GF-D8 (cell line): Measurements from ENCODE around the gene LOXL4.

Experiments used
- DNase-seq: peaks from one replicate; lab custom pipeline; 2025; lab: John Stamatoyannopoulos, UW

LOXL4 gene

GRCh38 chr10:98295401-98295811 lies 27.4 kb upstream of the LOXL4 start:
- DNase-seq, result no peak

DNA sequence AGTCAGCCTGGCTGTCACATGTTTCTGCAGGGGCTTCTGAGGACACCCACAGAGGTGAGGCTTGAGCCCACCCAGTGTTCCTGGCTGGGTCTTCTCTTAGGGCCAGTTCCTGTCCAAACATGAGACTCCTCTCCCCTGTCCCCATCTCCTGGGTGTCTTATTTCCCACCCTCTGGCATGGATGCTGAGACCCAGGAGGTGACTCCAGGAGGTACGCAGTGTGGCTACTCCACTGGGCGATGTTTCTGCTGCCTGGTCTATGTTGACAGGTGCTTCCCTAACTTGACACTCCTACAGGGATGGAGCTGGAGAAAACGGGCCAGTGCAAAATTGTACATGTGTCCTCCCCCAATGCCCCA lies 26.3 kb upstream of the LOXL4 start:
- DNase-seq, result no peak

DNA sequence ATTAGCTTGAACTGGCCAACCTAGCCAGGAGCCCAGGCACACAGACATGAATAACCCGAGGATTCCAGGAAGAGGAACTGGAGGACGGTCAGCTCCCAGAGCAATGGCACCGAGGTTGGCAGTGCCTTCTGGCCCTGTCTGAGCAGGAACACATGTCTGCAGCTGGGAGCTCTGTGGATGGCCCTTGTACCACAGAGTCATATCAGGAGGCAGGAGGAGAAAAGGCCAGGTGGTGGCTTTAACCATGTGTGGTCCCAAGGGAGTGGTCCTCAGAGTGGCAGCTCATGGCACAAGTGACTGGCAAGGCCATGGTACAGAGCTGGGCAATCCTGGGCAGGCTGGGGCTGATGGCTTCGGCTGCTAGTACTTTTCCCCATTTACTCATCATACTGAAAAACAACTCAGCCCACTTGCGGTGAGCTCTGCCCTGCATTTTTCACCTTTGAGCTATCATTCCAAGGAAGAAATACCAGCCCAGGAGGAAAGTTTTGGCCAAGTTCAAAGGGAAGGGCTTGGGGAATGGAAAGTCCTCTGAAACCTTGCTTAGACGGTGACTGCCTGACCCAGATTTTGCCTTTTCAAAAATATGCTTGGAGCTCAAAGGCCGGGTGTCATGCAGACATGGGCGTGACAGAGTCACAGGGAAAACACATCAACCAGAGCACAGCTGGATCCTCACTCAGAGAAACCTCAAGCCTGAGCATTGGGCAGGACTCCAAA lies 25.7 kb upstream of the LOXL4 start:
- no peak for DNase-seq

- no peak for DNase-seq
Observed at GRCh38 chr10:98292971-98293370, 25.0 kb upstream of the LOXL4 start.

DNA sequence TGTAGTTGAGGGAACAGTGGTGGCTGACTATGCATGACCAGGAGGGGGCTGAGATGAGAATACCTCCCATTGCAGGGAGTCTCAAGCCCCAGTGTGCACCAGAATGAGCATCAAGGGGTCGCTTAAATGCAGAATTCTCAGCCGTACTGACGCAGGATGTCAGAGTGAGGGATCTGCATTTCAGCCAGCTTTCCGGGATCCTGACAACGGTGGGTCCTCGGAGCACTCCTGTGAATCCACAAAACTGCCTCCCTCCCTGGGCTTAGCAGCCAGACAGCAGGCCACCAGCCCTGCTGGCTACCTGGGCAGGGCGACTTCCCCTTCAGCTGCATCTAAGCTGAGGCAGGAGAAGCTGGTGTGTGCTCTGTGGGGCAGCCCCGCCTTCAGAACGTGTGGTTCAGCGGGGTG lies 21.8 kb upstream of the LOXL4 start:
- DNase-seq, result no peak

- no peak for DNase-seq
Observed at GRCh38 chr10:98287321-98287720, 19.3 kb upstream of the LOXL4 start.

GRCh38 chr10:98286419-98286818 lies 18.4 kb upstream of the LOXL4 start:
- DNase-seq, result no peak

- no peak for DNase-seq
Observed at GRCh38 chr10:98285416-98285815, 17.4 kb upstream of the LOXL4 start.

DNA sequence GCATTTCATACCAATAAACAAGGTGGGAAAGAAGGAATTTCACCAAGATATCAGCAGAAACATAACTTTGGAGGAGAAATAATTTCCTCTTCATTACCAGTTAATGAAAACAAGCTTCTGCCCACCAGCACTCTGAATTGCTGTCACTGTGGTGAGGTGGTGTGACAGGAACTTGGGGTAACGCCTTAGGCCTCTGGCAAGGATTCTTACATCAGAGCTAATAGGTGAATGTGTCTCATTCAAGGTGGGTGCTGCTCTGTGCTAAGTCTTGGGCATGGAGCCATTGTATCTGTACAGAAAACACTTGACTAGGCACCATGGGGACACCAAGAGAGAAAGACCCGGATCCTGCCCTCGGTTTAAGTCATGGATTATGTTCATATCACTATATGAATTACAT lies 8.3 kb upstream of the LOXL4 start:
- DNase-seq, result no peak

DNA sequence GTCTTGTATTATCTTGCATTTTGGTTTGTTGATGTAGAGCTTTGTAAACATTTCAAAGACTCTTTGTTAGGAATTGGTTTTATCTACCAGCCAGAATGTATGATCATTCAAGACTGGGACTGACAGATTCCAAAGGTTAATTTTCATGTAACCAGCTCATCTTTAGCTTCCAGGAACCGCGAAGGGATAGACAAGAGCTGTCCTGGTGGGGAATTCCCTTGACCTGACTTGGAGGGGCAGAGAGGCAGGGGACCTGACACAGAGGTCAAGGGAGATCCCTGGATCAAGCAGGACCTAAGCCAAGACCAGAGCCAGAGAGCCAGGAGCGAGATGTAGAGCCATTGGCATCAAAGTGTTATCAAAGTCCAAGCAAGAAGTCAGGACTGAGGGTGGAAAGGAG lies 6.6 kb upstream of the LOXL4 start:
- no peak for DNase-seq

- DNase-seq, result no peak
Observed at GRCh38 chr10:98273057-98273850, 5.3 kb upstream of the LOXL4 start.

DNA sequence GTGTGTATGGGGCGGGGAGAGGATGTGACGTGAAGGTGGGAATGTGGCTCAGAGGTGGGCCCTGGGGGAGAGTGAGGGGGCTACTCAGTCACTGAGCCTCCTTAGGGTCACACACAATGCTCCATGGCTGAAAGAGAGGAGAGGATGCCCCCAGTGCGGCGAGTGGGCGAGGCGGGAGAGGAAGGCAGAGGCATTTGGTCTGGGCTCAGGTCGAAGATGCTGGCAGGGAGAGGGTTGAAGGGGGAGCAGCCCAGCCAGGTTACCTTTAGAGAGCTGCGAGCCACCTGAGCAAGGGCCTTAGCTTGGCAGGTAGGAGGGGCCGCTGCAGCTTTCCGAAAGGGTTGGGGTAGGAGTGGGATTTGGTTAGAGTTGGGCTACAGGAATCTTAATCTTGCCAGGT lies 4.7 kb upstream of the LOXL4 start:
- DNase-seq, result no peak

DNA sequence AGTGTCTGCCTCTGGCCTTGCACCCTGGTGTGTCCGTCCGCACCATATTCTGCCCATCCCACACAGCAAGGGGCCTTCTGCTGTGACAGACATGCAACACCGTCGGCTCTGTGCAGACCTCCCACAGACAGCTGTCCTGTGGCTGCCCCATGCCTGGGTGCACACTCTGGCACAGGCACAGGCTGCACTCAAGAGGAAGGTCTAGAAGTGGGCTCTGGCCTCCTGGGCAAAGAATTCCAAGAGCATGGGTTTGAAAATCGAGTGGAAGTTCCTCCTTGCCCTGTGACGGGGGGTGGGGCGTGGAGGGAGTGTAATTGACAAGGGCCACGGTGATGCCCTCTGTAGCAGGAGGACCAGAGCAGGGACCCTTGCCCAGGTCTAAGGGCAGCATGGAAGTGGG lies 4.3 kb upstream of the LOXL4 start:
- DNase-seq, result no peak

DNA sequence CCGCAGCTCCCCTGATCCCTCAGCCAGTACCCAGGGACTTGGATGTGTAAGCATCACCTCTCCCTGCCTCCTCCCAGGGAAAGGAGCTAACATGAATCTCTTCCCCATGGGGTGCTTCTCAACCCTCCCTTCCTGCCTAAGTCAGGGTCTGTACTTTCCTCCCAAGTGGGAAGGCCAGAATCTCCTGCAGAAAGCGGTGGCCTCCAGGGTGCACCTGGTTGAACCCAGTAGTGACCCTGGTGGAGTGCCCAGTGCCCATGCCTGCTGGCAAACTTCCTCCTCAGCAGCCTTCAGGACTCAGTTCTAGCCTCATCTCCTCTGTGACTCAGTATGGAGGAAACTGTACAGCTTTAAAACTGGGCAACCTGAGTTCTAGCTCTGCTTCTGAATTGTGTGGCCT lies 2.8 kb upstream of the LOXL4 start:
- DNase-seq, result no peak

GRCh38 chr10:98270073-98270740 lies 2.2 kb upstream of the LOXL4 start:
- DNase-seq, result no peak

DNA sequence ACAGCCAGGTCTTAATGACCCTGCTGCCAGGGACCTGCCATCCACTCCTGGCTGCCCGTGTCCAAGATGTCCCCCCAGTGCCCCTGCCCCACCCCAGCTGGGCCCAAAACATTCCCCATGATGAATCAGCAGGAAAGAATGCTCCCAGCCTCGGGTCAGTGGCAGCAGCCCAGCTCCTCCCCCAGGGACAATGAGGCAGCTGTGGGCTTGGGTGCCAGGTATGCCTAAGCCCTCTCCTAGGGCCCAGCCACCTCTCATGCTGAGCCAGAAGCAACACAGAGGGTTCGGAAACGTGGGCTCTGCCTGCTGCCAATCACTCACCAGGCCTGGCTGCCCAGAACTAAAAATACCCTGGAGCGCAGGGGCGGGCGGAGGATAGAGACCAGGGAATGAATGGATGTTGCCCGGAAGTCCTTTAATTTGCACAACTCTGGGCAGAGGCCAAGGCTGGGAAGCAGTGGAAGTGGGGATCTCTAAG lies 1.5 kb upstream of the LOXL4 start:
- no peak for DNase-seq

- DNase-seq, result no peak
Observed at GRCh38 chr10:98268694-98269431, 869 bp upstream of the LOXL4 start.

DNA sequence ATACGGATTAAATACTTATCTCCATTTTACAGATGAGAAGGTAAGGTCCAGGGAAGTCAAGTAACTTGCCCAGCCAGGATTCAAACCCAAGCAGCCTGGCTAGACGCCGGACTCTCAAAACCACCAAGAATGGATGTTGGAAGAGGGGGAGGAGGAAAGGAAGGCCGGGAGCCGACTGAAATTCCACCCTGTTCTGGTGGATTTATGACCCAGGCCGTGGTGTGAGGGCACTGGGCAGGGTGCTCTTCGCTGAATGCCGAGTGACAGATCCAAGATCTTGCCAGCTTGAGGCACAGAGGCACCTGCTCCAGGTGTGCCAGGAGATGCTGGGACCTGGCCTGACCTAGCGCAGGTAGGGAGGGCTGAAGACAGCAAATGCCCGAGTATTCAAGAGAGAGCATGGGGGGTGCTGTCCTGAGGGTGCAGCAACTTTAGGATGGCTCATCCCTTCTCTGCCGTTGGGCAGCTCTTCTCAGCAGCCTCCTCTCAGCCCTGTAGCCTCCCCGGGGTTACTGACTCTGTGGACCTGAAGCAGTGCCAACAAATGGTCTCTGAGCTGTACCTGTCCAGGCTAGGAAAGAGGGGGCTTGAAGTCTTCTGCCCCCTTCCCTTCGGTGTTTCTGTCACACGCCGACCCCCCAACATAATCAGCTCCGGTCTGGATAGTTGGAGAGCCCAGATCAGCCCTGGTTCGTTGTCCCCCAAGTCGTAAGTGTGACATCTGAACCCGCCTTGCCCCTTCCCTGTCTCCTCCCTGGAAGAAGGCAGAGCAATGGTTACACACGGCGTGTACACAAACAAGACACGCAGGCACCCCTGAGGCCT lies 713 bp downstream of the LOXL4 start:
- no peak for DNase-seq

- DNase-seq, result no peak
Observed at GRCh38 chr10:98266647-98267046, 1.3 kb downstream of the LOXL4 start.

GRCh38 chr10:98265403-98266378 lies 2.3 kb downstream of the LOXL4 start:
- DNase-seq, result no peak
